ENCODE measurements around the gene UTP25.

DNA sequence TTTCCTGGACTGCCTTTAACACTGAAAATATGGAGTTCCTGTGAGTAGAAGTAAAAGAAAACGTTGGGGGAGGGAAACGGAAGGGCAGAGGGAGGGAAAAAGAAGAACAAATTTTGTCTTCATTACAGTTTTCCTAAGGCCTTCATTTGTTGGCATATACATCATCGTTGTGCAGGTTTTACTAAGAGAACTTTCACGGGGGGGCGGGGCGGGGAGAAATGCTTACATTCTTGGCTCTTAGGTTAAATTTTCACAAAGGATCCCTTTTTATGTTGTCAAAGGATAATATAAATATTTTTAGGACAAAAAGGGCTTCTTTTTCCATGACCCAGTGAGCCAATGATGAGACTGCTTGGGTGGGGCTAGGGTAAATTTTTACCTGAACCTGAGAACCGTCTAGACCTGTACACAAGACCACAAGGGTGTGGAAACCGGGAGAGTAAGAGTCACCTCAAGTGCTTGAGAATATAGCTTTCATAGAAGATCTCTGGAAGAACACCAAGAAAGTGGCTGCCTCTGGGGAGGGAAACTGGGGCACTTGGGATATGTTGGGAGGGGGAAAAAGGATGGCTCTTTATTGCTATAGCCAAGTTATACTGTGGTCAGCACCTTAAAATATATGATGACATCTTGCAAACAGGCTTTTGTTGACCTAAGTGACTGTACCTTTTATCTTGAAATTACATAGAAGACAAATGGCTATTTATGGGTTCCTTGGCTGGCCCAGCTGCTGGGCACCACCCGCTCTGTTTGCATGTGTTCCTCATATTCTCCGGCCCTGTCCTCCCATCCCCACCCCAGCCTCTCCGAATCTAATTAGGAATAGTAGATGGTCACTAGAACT, 2.0 kb upstream of the UTP25 start:
- TF ChIP-seq CTCF (IDR thresholded peaks at IDR 0.05) (no peak), ZFX (IDR thresholded peaks at IDR 0.05; ENCODE audit: borderline replicate concordance) (no peak)

All from 22Rv1 (cell line).